T-helper 17 cell (primary cell): ENCODE data around the gene EXOC1L. TPM values are rescaled to one million over a fixed set of nuclear protein-coding genes. Genes with fewer than 3 reads are reported as not detected.

Source experiments
- ATAC-seq: fragments of 150-1000 bp; cut with Tn5 transposase; 2 replicates; pipeline ENCODE4 v1.10.0; 2021; ENCODE audit warnings: mild to moderate bottlenecking, moderate library complexity
- DNase-seq, 3 donors: peaks; one replicate each; pipeline versions ENCODE4 v3.0.0 to v3.0.0-alpha.2; 2020 to 2021
- H3K9me3 ChIP-seq: one replicate; pipeline ENCODE4 v1.7.0; 2013; ENCODE audit warnings: low read length, mild to moderate bottlenecking; ENCODE audit not compliant: control insufficient read depth, poor library complexity, severe bottlenecking
- H3K27ac Mint-ChIP-seq: one replicate; pipeline ENCODE4 v1.8.0; 2022; ENCODE audit warnings: mild to moderate bottlenecking, moderate library complexity, mixed read lengths
- H3K27me3 Mint-ChIP-seq: one replicate; pipeline ENCODE4 v1.8.0; 2022; ENCODE audit warnings: mixed read lengths
- H3K36me3 Mint-ChIP-seq: one replicate; pipeline ENCODE4 v1.8.0; 2022; ENCODE audit warnings: low read depth, mixed read lengths
- H3K4me1 Mint-ChIP-seq: one replicate; pipeline ENCODE4 v1.8.0; 2022; ENCODE audit warnings: mild to moderate bottlenecking, mixed read lengths
- H3K4me3 Mint-ChIP-seq: one replicate; pipeline ENCODE4 v1.8.0; 2022; ENCODE audit warnings: mild to moderate bottlenecking, moderate library complexity, mixed read lengths
- total RNA-seq, 4 donors: library from RNA in 2 of 4; stranded (reverse) in 2 of 4; gene quantifications; one replicate each; pipeline ENCODE4 v1.2.3 and lab custom pipeline; 2022 to 2026

EXOC1L gene
- not detected for total RNA-seq
- 0 reads per million in 2 donors for total RNA-seq (lab: John Stamatoyannopoulos, UW)

- no peaks in the 10 kb centered on the region for H3K36me3 Mint-ChIP-seq
- ATAC-seq (no peak), DNase-seq (no peak)
- H3K27me3 Mint-ChIP-seq: peaks cover 31% of the 10 kb centered on the region
- peaks cover 6% of the 10 kb centered on the region for H3K4me1 Mint-ChIP-seq
- peak within 1 kb of the TSS; percentile 74 for H3K4me3 Mint-ChIP-seq
- peak within 1 kb of the TSS; percentile 37 for H3K27ac Mint-ChIP-seq
- no peaks in the 10 kb centered on the region for H3K9me3 ChIP-seq
Observed at GRCh38 chr4:55819634-55820033, at the start of gene EXOC1L. TSS of gene EXOC1L (plus strand) at chr4:55819790. CDS start at chr4:55820027, 237 bp downstream.

- H3K27me3 Mint-ChIP-seq: peaks cover 20% of the 10 kb centered on the region
- DNase-seq (no peak), ATAC-seq (no peak)
- no peak overlapping the region for H3K27ac Mint-ChIP-seq
- H3K4me3 Mint-ChIP-seq: no peak overlapping the region
- H3K36me3 Mint-ChIP-seq: peaks cover 4% of the 10 kb centered on the region
- no peaks in the 10 kb centered on the region for H3K4me1 Mint-ChIP-seq
- no peaks in the 10 kb centered on the region for H3K9me3 ChIP-seq
Observed at GRCh38 chr4:55770662-55771061, 48.9 kb upstream of the EXOC1L start.

GRCh38 chr4:55781341-55781740, 38.2 kb upstream of the EXOC1L start:
- H3K27me3 Mint-ChIP-seq: peaks cover under 1% of the 10 kb centered on the region
- no peaks in the 10 kb centered on the region for H3K9me3 ChIP-seq
- ATAC-seq (no peak), DNase-seq (no peak)
- no peaks in the 10 kb centered on the region for H3K36me3 Mint-ChIP-seq
- H3K4me3 Mint-ChIP-seq: no peak overlapping the region
- H3K27ac Mint-ChIP-seq: no peak overlapping the region
- no peaks in the 10 kb centered on the region for H3K4me1 Mint-ChIP-seq

- Mint-ChIP-seq H3K27me3 (peaks cover 4% of the 10 kb centered on the region), H3K4me1 (no peaks in the 10 kb centered on the region), H3K36me3 (no peaks in the 10 kb centered on the region), H3K27ac (no peak overlapping the region), H3K4me3 (no peak overlapping the region)
- DNase-seq (no peak), ATAC-seq (no peak)
- H3K9me3 ChIP-seq: no peaks in the 10 kb centered on the region
Observed at GRCh38 chr4:55781812-55782211, 37.8 kb upstream of the EXOC1L start.

- H3K27me3 Mint-ChIP-seq: peaks cover 9% of the 10 kb centered on the region
- no peaks in the 10 kb centered on the region for H3K4me1 Mint-ChIP-seq
- H3K9me3 ChIP-seq: no peaks in the 10 kb centered on the region
- no peak overlapping the region for H3K4me3 Mint-ChIP-seq
- no peak overlapping the region for H3K27ac Mint-ChIP-seq
- DNase-seq: no peak
- no peak for ATAC-seq
- H3K36me3 Mint-ChIP-seq: no peaks in the 10 kb centered on the region
Observed at GRCh38 chr4:55783584-55783983, 36.0 kb upstream of the EXOC1L start.

- Mint-ChIP-seq H3K27ac (no peak overlapping the region), H3K4me1 (no peaks in the 10 kb centered on the region), H3K4me3 (no peak overlapping the region), H3K36me3 (no peaks in the 10 kb centered on the region), H3K27me3 (peaks cover 11% of the 10 kb centered on the region)
- ATAC-seq (no peak), DNase-seq (no peak)
- no peaks in the 10 kb centered on the region for H3K9me3 ChIP-seq
Observed at GRCh38 chr4:55784747-55785146, 34.8 kb upstream of the EXOC1L start.

GRCh38 chr4:55791666-55792065, 27.9 kb upstream of the EXOC1L start:
- no peak overlapping the region for H3K27ac Mint-ChIP-seq
- DNase-seq (no peak), ATAC-seq (no peak)
- no peaks in the 10 kb centered on the region for H3K9me3 ChIP-seq
- H3K36me3 Mint-ChIP-seq: peaks cover 5% of the 10 kb centered on the region
- H3K4me1 Mint-ChIP-seq: no peaks in the 10 kb centered on the region
- H3K4me3 Mint-ChIP-seq: no peak overlapping the region
- peaks cover 46% of the 10 kb centered on the region for H3K27me3 Mint-ChIP-seq

GRCh38 chr4:55793479-55793878, 26.1 kb upstream of the EXOC1L start:
- no peak overlapping the region for H3K27ac Mint-ChIP-seq
- H3K4me1 Mint-ChIP-seq: no peaks in the 10 kb centered on the region
- no peaks in the 10 kb centered on the region for H3K9me3 ChIP-seq
- peaks cover 48% of the 10 kb centered on the region for H3K27me3 Mint-ChIP-seq
- DNase-seq (no peak), ATAC-seq (no peak)
- H3K4me3 Mint-ChIP-seq: no peak overlapping the region
- peaks cover 7% of the 10 kb centered on the region for H3K36me3 Mint-ChIP-seq

GRCh38 chr4:55794053-55794452, 25.5 kb upstream of the EXOC1L start:
- Mint-ChIP-seq H3K36me3 (peaks cover 7% of the 10 kb centered on the region), H3K4me3 (no peak overlapping the region), H3K27ac (no peak overlapping the region), H3K4me1 (no peaks in the 10 kb centered on the region), H3K27me3 (peaks cover 52% of the 10 kb centered on the region)
- no peak for ATAC-seq
- no peak for DNase-seq
- H3K9me3 ChIP-seq: no peaks in the 10 kb centered on the region

- ATAC-seq (no peak), DNase-seq (no peak)
- no peaks in the 10 kb centered on the region for H3K9me3 ChIP-seq
- peaks cover 7% of the 10 kb centered on the region for H3K36me3 Mint-ChIP-seq
- H3K27ac Mint-ChIP-seq: no peak overlapping the region
- H3K4me1 Mint-ChIP-seq: no peaks in the 10 kb centered on the region
- peaks cover 50% of the 10 kb centered on the region for H3K27me3 Mint-ChIP-seq
- H3K4me3 Mint-ChIP-seq: no peak overlapping the region
Observed at GRCh38 chr4:55795341-55795740, 24.2 kb upstream of the EXOC1L start.

- ATAC-seq: no peak
- H3K9me3 ChIP-seq: no peaks in the 10 kb centered on the region
- peaks cover 51% of the 10 kb centered on the region for H3K27me3 Mint-ChIP-seq
- DNase-seq: no peak
- peaks cover 2% of the 10 kb centered on the region for H3K4me1 Mint-ChIP-seq
- H3K4me3 Mint-ChIP-seq: no peak overlapping the region
- no peak overlapping the region for H3K27ac Mint-ChIP-seq
- H3K36me3 Mint-ChIP-seq: peaks cover 2% of the 10 kb centered on the region
Observed at GRCh38 chr4:55801498-55801897, 18.1 kb upstream of the EXOC1L start.

- no peaks in the 10 kb centered on the region for H3K36me3 Mint-ChIP-seq
- no peak for ATAC-seq
- peaks cover 6% of the 10 kb centered on the region for H3K4me1 Mint-ChIP-seq
- no peak overlapping the region for H3K27ac Mint-ChIP-seq
- DNase-seq: no peak
- no peaks in the 10 kb centered on the region for H3K9me3 ChIP-seq
- H3K4me3 Mint-ChIP-seq: no peak overlapping the region
- H3K27me3 Mint-ChIP-seq: peaks cover 45% of the 10 kb centered on the region
Observed at GRCh38 chr4:55807556-55807955, 12.0 kb upstream of the EXOC1L start.

- H3K27me3 Mint-ChIP-seq: peaks cover 39% of the 10 kb centered on the region
- no peak overlapping the region for H3K27ac Mint-ChIP-seq
- ATAC-seq (no peak), DNase-seq (no peak)
- no peaks in the 10 kb centered on the region for H3K9me3 ChIP-seq
- no peak overlapping the region for H3K4me3 Mint-ChIP-seq
- H3K4me1 Mint-ChIP-seq: peaks cover 6% of the 10 kb centered on the region
- H3K36me3 Mint-ChIP-seq: no peaks in the 10 kb centered on the region
Observed at GRCh38 chr4:55808186-55808585, 11.4 kb upstream of the EXOC1L start.

- no peaks in the 10 kb centered on the region for H3K9me3 ChIP-seq
- H3K4me3 Mint-ChIP-seq: no peak overlapping the region
- DNase-seq (no peak), ATAC-seq (no peak)
- H3K27ac Mint-ChIP-seq: no peak overlapping the region
- H3K36me3 Mint-ChIP-seq: no peaks in the 10 kb centered on the region
- H3K4me1 Mint-ChIP-seq: peaks cover 6% of the 10 kb centered on the region
- peaks cover 36% of the 10 kb centered on the region for H3K27me3 Mint-ChIP-seq
Observed at GRCh38 chr4:55808632-55809031, 11.0 kb upstream of the EXOC1L start.
